Stimulated activated CD4-positive, alpha-beta T cell treated with anti-CD3 and anti-CD28 coated beads, Interleukin-1b, Interleukin-23, amount 100 ng/mL, for 4 hours (primary cell): ENCODE measurements around the gene ZFP3.
A peak's percentile ranks its signal among the peaks of the same experiment; 100 is the strongest.
"Not testable (repeated sequence)": the region's sequence is repeated elsewhere in the genome, so short reads cannot be mapped to it uniquely, and the experiment has no call there.

Source experiments
- DNase-seq, 2 donors: peaks; one replicate each; pipeline ENCODE4 v3.0.0-alpha.2; 2020; ENCODE audit warnings: low read depth in 2 of 2

ZFP3 gene

DNA sequence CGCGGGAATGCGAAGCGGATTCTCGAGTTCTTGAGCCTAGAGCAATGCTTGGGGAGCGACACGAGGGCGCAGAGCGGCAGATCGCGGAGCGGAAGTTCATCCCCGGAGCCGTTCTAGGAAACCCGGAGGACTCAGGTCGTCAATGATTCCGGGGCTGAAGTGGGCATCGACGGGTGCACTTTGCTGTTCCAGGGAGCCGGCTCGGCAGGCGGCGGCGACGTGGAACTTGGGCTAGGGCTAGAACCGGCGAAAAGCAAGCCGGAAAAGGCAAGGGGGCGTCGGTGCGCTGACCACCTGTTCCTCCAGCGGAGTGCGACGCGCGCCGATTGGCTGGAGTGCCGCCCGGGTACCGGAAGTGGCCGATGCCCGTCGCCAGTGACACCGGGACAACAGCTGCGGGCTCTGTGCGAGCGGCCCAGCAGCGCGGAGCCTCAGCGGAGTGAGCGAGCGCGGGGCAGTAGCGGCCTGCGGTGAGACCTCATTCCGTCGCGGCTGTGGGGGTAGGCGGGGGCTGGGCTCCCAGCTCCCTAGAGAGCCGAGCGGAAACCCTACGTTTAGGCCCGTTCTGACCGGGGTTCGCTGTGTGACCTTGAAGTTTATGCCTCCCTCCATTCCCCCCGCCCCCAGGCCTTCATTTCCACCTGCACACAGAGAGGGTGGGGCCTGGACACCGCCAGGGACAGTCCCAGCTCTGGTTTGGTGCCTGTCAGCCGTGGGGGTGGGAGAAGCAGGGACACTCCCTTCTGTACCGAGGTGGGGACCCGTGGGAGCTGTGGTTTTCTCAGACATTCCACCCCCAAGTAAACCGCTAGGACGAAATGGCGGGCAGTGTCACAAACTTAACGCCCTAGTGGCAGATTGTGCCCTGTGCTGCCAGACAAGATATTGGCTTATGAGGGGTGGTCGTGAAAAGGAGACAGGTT lies at the start of gene ZFP3:
Gene ZFP3 (plus strand): TSS at position 362 of the 923 bp plus-strand sequence. CDS start 13,038 bp downstream, outside the sequence.
- DNase-seq, result peak; percentile 62 to 66

- DNase-seq, result not testable (repeated sequence)
These were observed 48.1 kb upstream of the ZFP3 start for GRCh38 chr17:5030168-5030567.

DNA sequence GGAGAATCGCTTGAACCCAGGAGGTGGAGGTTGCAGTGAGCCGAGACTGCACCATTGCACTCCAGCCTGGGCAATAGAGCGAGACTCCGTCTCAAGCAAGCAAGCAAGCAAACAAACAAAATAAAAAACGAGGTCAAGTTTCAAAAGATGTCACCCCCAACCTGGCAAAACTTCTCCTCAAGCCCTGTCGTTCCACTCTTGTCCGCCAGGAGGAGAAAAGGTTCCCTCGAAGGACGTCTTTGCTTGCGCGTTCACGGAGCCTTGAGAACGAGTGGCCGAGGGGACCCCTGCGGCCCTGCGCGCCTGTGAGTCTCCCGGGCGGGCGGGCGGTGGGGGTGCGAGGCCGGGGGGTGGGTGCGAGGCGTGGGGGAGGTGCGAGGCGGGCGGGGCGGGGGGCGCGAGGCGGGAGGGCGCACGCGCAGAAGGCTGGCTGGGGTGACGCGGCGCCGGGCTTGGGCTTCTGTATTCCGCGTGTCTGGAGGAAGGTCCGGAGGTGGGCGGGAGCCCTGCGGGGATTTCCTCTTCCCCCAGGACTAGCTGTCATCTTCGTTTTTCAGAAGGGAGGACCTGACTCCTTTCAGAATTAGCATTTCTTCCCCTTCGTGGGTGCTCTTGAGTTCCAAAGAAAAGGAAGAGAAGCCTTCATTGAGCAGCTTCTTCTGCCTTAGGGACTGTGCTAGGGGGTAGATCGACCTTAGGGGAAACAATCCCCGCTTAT lies 46.7 kb upstream of the ZFP3 start:
- peak; percentile 78 to 85 for DNase-seq

GRCh38 chr17:5032865-5033264 lies 45.4 kb upstream of the ZFP3 start:
- no peak for DNase-seq

- DNase-seq, result no peak
These were observed 44.8 kb upstream of the ZFP3 start for GRCh38 chr17:5033352-5034015.

DNA sequence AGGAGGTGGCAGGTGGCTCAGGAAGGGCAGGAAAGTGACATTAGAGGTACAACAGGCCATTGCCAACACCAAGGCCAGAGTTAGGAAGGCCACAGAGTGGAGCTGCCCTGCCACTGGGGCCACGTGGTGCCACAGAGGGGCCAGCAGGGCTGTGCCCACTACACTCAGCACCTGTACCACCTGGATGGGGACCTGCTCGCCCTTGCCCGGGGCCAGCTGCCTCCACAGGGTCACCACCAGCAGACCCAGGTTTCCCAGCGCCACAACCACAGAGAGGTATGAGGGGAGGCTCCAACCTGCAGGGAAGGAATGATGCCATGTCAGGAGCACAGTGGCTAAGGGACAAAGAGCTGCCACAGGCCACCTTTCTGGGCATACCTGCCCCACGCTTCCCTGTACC lies 44.2 kb upstream of the ZFP3 start:
- DNase-seq, result no peak

GRCh38 chr17:5034651-5035050 lies 43.6 kb upstream of the ZFP3 start:
- no peak for DNase-seq

- no peak for DNase-seq
These were observed 43.0 kb upstream of the ZFP3 start, which contains the start of gene SLC52A1 for GRCh38 chr17:5035315-5035714. SLC52A1 (minus strand) TSS chr17:5035426; CDS start chr17:5034606, 820 bp downstream.

GRCh38 chr17:5042157-5043022 lies 35.9 kb upstream of the ZFP3 start:
- peak in 1 of 2 donors; percentile 18 for DNase-seq

GRCh38 chr17:5043524-5043923 lies 34.7 kb upstream of the ZFP3 start:
- DNase-seq, result no peak

- DNase-seq, result no peak
These were observed 33.6 kb upstream of the ZFP3 start for GRCh38 chr17:5044630-5045029.

DNA sequence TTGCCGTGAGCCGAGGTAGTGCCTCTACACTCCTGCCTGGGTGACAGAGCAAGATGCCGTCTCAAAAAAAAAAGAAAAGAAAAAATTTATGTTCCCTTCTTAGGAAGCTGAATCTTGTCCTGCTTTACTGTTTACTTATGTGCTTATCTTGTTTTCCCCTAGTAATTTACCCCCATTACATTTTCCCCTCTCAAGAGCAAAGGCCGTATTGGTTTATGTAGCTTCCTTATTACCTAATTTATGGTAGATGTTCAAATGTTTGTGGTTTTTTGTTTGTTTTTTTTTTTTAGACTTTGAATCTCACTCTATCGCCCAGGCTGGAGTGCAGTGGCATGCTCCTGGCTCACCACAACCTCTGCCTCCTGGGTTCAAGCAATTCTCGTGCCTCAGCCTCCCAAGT lies 32.8 kb upstream of the ZFP3 start:
- DNase-seq, result no peak

DNA sequence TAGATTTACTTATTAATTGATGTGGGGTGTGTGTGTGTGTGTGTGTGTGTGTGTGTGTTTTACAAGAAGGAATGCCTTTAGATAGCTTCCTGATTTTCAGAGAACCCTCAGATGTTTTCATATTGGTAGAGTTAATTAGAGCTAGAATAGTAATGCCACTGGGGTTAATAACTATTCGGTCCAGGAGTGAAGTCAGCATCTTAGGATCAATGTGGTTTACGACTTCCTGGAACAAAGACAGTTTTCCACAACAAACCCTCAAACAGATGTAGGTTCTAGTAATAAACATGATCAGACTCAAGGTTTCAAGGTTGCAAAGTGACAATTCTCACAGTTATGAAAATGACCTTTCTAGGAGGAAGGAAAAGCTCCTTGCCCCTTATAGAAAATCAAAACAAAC lies 30.8 kb upstream of the ZFP3 start:
- no peak for DNase-seq

GRCh38 chr17:5049314-5049841 lies 28.9 kb upstream of the ZFP3 start:
- DNase-seq, result peak in 1 of 2 donors; percentile 31

- no peak for DNase-seq
These were observed 28.0 kb upstream of the ZFP3 start for GRCh38 chr17:5050278-5050677.

GRCh38 chr17:5055543-5055942 lies 22.7 kb upstream of the ZFP3 start:
- DNase-seq, result no peak

DNA sequence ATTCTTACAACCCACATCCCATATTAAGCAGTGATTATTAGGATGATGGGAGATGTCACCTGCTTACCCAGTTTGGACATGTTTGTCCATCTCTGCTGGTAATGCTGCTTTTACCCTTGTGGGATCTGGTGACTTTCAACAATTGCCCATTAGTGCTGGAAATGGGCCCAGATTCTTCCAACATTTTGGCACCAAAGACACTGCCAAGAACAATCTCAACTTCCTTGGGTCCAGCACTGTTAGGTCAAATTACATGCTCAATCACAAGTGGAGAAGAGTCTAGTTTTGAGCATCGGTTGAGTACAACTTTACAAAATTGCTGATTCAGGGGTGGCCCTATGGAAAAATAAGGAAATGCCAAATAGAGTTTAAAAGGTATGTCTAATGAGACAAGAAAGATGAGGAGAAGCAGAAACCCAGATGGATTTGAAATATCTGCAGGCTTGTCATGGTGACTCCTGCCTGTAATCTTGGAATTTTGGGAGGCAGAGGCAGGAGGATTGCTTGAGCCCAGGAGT lies 13.0 kb upstream of the ZFP3 start:
- DNase-seq, result no peak

- no peak for DNase-seq
These were observed 10.0 kb upstream of the ZFP3 start for GRCh38 chr17:5068236-5068635.

DNA sequence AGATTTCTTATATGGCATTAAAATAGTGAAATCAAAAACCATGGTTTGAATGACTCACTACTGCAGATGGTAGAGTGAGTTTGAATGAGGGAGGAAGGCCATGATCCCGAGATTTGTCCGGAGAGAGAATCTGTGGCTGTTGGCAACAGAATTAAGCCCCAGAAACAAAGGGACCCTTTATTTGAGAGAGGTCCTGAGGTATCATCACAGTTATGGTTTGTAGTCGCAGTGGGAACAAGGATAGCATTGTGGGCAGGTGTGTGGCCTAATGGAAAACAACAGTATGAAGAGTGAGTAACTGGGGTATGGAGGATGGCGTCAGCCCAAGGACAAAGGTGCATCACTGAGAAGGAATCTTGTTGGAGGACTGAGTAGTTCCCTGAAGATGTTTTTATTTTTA lies 8.5 kb upstream of the ZFP3 start:
- DNase-seq, result no peak

DNA sequence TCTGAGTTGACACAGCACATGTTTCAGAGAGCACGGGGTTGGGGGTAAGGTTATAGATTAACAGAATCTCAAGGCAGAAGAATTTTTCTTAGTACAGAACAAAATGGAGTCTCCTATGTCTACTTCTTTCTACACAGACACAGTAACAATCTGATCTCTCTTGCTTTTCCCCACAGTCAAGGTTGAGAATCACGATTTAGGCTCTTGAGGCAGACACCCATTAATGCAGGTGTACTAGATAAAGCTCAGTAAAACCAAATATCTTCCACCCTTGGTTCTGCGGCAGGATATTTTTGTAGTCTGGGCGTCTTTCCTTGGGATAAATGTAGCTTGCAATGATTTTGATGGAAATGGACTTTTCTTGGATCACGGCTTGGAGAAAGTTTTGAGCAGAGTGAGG lies 2.8 kb upstream of the ZFP3 start:
- DNase-seq, result not testable (repeated sequence)

GRCh38 chr17:5077275-5077674 lies 992 bp upstream of the ZFP3 start:
- not testable (repeated sequence) for DNase-seq
